Loucy (cell line): ENCODE results near the gene WBP11.
A peak's percentile ranks its signal among the peaks of the same experiment; 100 is the strongest.

Experiments
- H2AFZ ChIP-seq: fragments of 200-600 bp; sonication (generic); 2 replicates; pipeline ENCODE4 v1.6.0; 2016; ENCODE audit warnings: antibody characterized with exemption, mild to moderate bottlenecking, low read length, moderate library complexity
- H3F3A ChIP-seq: fragments of 200-600 bp; 2 replicates; pipeline ENCODE4 v1.6.0; 2016; ENCODE audit warnings: antibody characterized with exemption, low read depth, mild to moderate bottlenecking
- H3K27me3 ChIP-seq: fragments of 200-600 bp; sonication (generic); 2 replicates; pipeline ENCODE4 v1.6.1; 2014; ENCODE audit warnings: low read length, mild to moderate bottlenecking; ENCODE audit not compliant: insufficient read depth, poor library complexity, severe bottlenecking
- H3K36me3 ChIP-seq: fragments of 200-600 bp; sonication (generic); 2 replicates; pipeline ENCODE4 v1.6.1; 2016; ENCODE audit warnings: low read length; ENCODE audit not compliant: insufficient read depth
- H3K4me1 ChIP-seq: fragments of 200-600 bp; sonication (generic); 2 replicates; pipeline ENCODE4 v1.5.1; 2014; ENCODE audit warnings: low read length, mild to moderate bottlenecking; ENCODE audit not compliant: insufficient read depth, poor library complexity, severe bottlenecking
- H3K4me2 ChIP-seq: fragments of 200-600 bp; sonication (generic); 2 replicates; pipeline ENCODE4 v1.6.0; 2014; ENCODE audit warnings: antibody characterized with exemption, low read length, low read depth, mild to moderate bottlenecking; ENCODE audit not compliant: poor library complexity, severe bottlenecking
- H3K4me3 ChIP-seq: fragments of 200-600 bp; sonication (generic); 2 replicates; pipeline ENCODE4 v1.5.1; 2014; ENCODE audit warnings: low read length, mild to moderate bottlenecking, mixed read lengths; ENCODE audit not compliant: poor library complexity, severe bottlenecking
- H3K79me2 ChIP-seq: fragments of 200-600 bp; sonication (generic); 2 replicates; pipeline ENCODE4 v1.6.1; 2014; ENCODE audit warnings: low read length; ENCODE audit not compliant: insufficient read depth
- H3K9ac ChIP-seq: fragments of 200-600 bp; sonication (generic); 2 replicates; pipeline ENCODE4 v1.6.0; 2014; ENCODE audit warnings: mild to moderate bottlenecking, low read depth, low read length, moderate library complexity; ENCODE audit not compliant: poor library complexity, severe bottlenecking
- H3K9me2 ChIP-seq: fragments of 200-600 bp; sonication (generic); replicated peaks from 2 replicates; pipeline ENCODE4 v1.6.1; 2016; ENCODE audit warnings: low read depth, low read length, mixed read lengths
- H3K9me3 ChIP-seq: fragments of 200-600 bp; sonication (generic); 2 replicates; pipeline ENCODE4 v1.6.1; 2014; ENCODE audit warnings: mild to moderate bottlenecking, antibody characterized with exemption, low read length, low read depth; ENCODE audit not compliant: insufficient read depth
- H4K20me1 ChIP-seq: fragments of 200-600 bp; sonication (generic); 2 replicates; pipeline ENCODE4 v1.6.0; 2014; ENCODE audit warnings: antibody characterized with exemption, low read length, mild to moderate bottlenecking; ENCODE audit not compliant: insufficient read depth, poor library complexity, severe bottlenecking
- EZH2phosphoT487 ChIP-seq: fragments of 200-600 bp; IDR thresholded peaks from 2 replicates; pipeline ENCODE4 v1.6.1; 2018; ENCODE audit warnings: antibody characterized with exemption, mild to moderate bottlenecking, moderate library complexity, borderline replicate concordance
- TF ChIP-seq, protein P1 (sequence below): fragments of 200-600 bp; sonication (generic); conservative IDR thresholded peaks from 2 replicates; pipeline ENCODE4 v1.5.1; 2014; ENCODE audit warnings: mild to moderate bottlenecking, antibody characterized with exemption, low read length

The WBP11 gene

GRCh38 chr12:14774906-14775635 is 28.2 kb downstream of the WBP11 start:
- Histone ChIP-seq H3K4me1 (peaks cover 10% of the 10 kb centered on the region), H4K20me1 (no peaks in the 10 kb centered on the region), H2AFZ (peak overlapping the region; percentile 77), H3K4me3 (peak overlapping the region; percentile 75), H3K27me3 (no peaks in the 10 kb centered on the region), H3K9me2 (no peaks in the 10 kb centered on the region), H3K36me3 (no peaks in the 10 kb centered on the region), H3K9ac (peak overlapping the region; percentile 71), H3K9me3 (no peaks in the 10 kb centered on the region), H3F3A (no peaks in the 10 kb centered on the region), H3K4me2 (peak overlapping the region; percentile 60), H3K79me2 (peaks cover 7% of the 10 kb centered on the region; the same call in 1 of the 2 replicates)
- no peak for TF ChIP-seq EZH2phosphoT487
- TF ChIP-seq, protein P1, sequence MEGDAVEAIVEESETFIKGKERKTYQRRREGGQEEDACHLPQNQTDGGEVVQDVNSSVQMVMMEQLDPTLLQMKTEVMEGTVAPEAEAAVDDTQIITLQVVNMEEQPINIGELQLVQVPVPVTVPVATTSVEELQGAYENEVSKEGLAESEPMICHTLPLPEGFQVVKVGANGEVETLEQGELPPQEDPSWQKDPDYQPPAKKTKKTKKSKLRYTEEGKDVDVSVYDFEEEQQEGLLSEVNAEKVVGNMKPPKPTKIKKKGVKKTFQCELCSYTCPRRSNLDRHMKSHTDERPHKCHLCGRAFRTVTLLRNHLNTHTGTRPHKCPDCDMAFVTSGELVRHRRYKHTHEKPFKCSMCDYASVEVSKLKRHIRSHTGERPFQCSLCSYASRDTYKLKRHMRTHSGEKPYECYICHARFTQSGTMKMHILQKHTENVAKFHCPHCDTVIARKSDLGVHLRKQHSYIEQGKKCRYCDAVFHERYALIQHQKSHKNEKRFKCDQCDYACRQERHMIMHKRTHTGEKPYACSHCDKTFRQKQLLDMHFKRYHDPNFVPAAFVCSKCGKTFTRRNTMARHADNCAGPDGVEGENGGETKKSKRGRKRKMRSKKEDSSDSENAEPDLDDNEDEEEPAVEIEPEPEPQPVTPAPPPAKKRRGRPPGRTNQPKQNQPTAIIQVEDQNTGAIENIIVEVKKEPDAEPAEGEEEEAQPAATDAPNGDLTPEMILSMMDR, result 0 out of 2 replicates have a peak, but pooled peaks have one; percentile 15

DNA sequence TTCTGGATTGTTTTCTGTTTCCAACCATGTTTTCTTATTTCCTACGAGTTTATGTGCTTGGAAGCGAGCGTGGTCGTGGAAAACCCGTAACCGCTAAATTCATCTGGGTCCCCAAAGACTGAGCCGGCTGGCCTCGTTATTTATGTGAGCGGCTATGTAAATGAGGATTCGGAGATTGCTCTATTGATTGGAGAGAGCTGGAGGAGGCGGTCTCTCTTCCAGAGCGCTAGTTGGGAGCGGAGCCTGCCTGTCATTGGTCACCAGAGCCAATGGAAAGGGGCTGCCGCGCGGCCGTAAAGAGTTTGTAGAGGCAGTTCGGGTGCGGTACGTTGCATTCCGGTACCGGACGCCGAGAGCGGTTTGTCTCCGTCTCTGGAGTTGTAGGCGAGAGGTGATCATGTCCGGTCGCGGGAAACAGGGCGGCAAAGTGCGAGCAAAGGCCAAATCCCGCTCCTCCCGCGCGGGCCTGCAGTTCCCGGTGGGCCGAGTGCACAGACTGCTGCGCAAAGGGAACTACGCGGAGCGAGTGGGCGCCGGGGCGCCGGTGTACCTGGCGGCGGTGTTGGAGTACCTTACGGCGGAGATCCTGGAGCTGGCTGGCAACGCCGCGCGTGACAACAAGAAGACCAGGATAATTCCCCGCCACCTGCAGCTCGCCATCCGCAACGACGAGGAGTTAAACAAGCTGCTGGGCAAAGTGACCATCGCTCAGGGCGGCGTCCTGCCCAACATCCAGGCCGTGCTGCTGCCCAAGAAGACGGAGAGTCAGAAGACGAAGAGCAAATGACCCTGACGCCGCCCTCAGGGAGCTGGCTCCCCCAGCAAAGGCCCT is 29.0 kb downstream of the WBP11 start:
- Histone ChIP-seq H3K9me3 (no peaks in the 10 kb centered on the region), H3K4me3 (peak overlapping the region; percentile 75), H3K4me2 (peak overlapping the region; percentile 60), H3K9ac (peak overlapping the region; percentile 71), H4K20me1 (peaks cover 4% of the 10 kb centered on the region), H3K9me2 (no peaks in the 10 kb centered on the region), H3K4me1 (peaks cover 14% of the 10 kb centered on the region), H3K27me3 (no peaks in the 10 kb centered on the region), H3K79me2 (peaks cover 15% of the 10 kb centered on the region), H3F3A (no peaks in the 10 kb centered on the region), H3K36me3 (no peaks in the 10 kb centered on the region), H2AFZ (peak overlapping the region; percentile 77)
- TF ChIP-seq, protein P1, result no peak
- TF ChIP-seq EZH2phosphoT487, result no peak

GRCh38 chr12:14773685-14774073 is 29.6 kb downstream of the WBP11 start:
- TF ChIP-seq EZH2phosphoT487, result no peak
- TF ChIP-seq, protein P1, result no peak
- peak overlapping the region; percentile 77; the same call in 1 of the 2 replicates for H2AFZ ChIP-seq
- no peak overlapping the region for H3K9ac ChIP-seq
- peaks cover 21% of the 10 kb centered on the region for H3K79me2 ChIP-seq
- H4K20me1 ChIP-seq, result peaks cover 10% of the 10 kb centered on the region
- no peaks in the 10 kb centered on the region for H3K9me2 ChIP-seq
- H3K9me3 ChIP-seq, result no peaks in the 10 kb centered on the region
- H3K36me3 ChIP-seq, result no peaks in the 10 kb centered on the region
- no peaks in the 10 kb centered on the region for H3F3A ChIP-seq
- peaks cover 19% of the 10 kb centered on the region for H3K4me1 ChIP-seq
- peak overlapping the region; percentile 60 for H3K4me2 ChIP-seq
- H3K4me3 ChIP-seq, result peak overlapping the region; percentile 75
- H3K27me3 ChIP-seq, result no peaks in the 10 kb centered on the region
